Natural killer cell (primary cell): Measurements from ENCODE around the gene STON1. TPM values are rescaled to one million over a fixed set of nuclear protein-coding genes. Genes with fewer than 3 reads are reported as not detected.

Experiments used
- ATAC-seq, 3 donors: fragments of 150-1000 bp in 2 of 3; fragments of 200-7000 bp in 1 of 3; cut with Tn5 transposase; 1 replicate in 1 of 3; 2 replicates in 2 of 3; pipeline ENCODE4 v1.10.0; 2021; ENCODE audit warnings: mild to moderate bottlenecking in 2 of 3, moderate library complexity in 2 of 3
- DNase-seq, 2 donors: peaks; one replicate each; pipeline versions ENCODE4 v3.0.0 to v3.0.0-alpha.2; 2013 to 2021; ENCODE audit warnings: mixed read lengths in 1 of 2
- H3K27ac ChIP-seq: one replicate; pipeline ENCODE4 v1.5.1; 2013; ENCODE audit warnings: mild to moderate bottlenecking, low read length
- H3K27me3 ChIP-seq: one replicate; pipeline ENCODE4 v1.6.1; 2013; ENCODE audit warnings: low read length; ENCODE audit not compliant: control insufficient read depth, insufficient read depth
- H3K36me3 ChIP-seq: one replicate; pipeline ENCODE4 v1.6.1; 2013; ENCODE audit warnings: low read length; ENCODE audit not compliant: control insufficient read depth, insufficient read depth
- H3K4me1 ChIP-seq: one replicate; pipeline ENCODE4 v1.6.1; 2013; ENCODE audit warnings: low read length; ENCODE audit not compliant: control insufficient read depth, insufficient read depth
- H3K4me3 ChIP-seq: one replicate; pipeline ENCODE4 v1.5.1; 2013; ENCODE audit warnings: low read length
- H3K9me3 ChIP-seq: one replicate; pipeline ENCODE4 v1.6.1; 2013; ENCODE audit warnings: low read length; ENCODE audit not compliant: control insufficient read depth, insufficient read depth
- H3K27ac Mint-ChIP-seq, 2 donors: one replicate each; pipeline ENCODE4 v1.8.0; 2022; ENCODE audit warnings: mild to moderate bottlenecking in 2 of 2, mixed read lengths in 2 of 2, moderate library complexity in 1 of 2
- H3K27me3 Mint-ChIP-seq, 2 donors: one replicate each; pipeline ENCODE4 v1.8.0; 2022; ENCODE audit warnings: low read depth in 2 of 2, mixed read lengths in 2 of 2
- H3K36me3 Mint-ChIP-seq: one replicate; pipeline ENCODE4 v1.8.0; 2022; ENCODE audit warnings: mixed read lengths
- H3K4me1 Mint-ChIP-seq, 2 donors: one replicate each; pipeline ENCODE4 v1.8.0; 2022; ENCODE audit warnings: mixed read lengths in 2 of 2
- H3K4me3 Mint-ChIP-seq: one replicate; pipeline ENCODE4 v1.8.0; 2022; ENCODE audit warnings: mild to moderate bottlenecking, moderate library complexity, mixed read lengths
- H3K9me3 Mint-ChIP-seq, 2 donors: one replicate each; pipeline ENCODE4 v1.8.0; 2022; ENCODE audit warnings: mixed read lengths in 2 of 2
- CTCF ChIP-seq: fragments of 200-600 bp; IDR thresholded peaks from one replicate; pipeline ENCODE4 v1.8.0; 2022; ENCODE audit warnings: antibody characterized with exemption
- WGBS: methylation state at CpG from one replicate; pipeline ENCODE4 v1.1.7; 2013; ENCODE audit warnings: missing lambda C conversion rate; ENCODE audit not compliant: insufficient coverage; 5-methylcytosine and 5-hydroxymethylcytosine counted together
- intact Hi-C: fragments of 100-400 bp; cut with micrococcal nuclease; formaldehyde crosslinking; loops from one replicate; pipeline ENCODE4 v1.14.2; 2022
- total RNA-seq, 4 donors: library from RNA; stranded (reverse); fragments of 120-200 nt in 1 of 4; gene quantifications; one replicate each; pipeline versions ENCODE4 v1.2.3 to v1.2.4, GENCODE V29; 2013 to 2022

STON1 gene
- total RNA-seq, 3 donors from 2014 or later (not counting 1 experiment from before 2014, with no cell fraction given) = 1.8 to 4.5 (median 3.0) TPM

- intact Hi-C loops = no loop called here
- H3K4me3 Mint-ChIP-seq = no peak overlapping the region
- peaks cover 22% of the 10 kb centered on the region for H3K36me3 Mint-ChIP-seq
- Histone ChIP-seq H3K4me1 (no peaks in the 10 kb centered on the region), H3K4me3 (no peak overlapping the region), H3K36me3 (peaks cover 60% of the 10 kb centered on the region), H3K9me3 (no peaks in the 10 kb centered on the region), H3K27ac (no peak overlapping the region), H3K27me3 (no peaks in the 10 kb centered on the region)
- no peaks in the 10 kb centered on the region for H3K27me3 Mint-ChIP-seq
- peak overlapping the region; percentile 80 to 82 for H3K27ac Mint-ChIP-seq
- H3K9me3 Mint-ChIP-seq = no peaks in the 10 kb centered on the region
- no peak for ATAC-seq
- 78% methylated on average over 5 of the region's 5 CpGs for WGBS
- H3K4me1 Mint-ChIP-seq = peaks cover 13 to 14% of the 10 kb centered on the region in 2 donors
- TF ChIP-seq CTCF = no peak
- DNase-seq = peak in 1 of 2 donors; percentile 8
These were observed 21.4 kb upstream of the STON1 start for GRCh38 chr2:48508461-48509124.

- Mint-ChIP-seq H3K4me3 (no peak overlapping the region), H3K27me3 (no peaks in the 10 kb centered on the region), H3K9me3 (no peaks in the 10 kb centered on the region), H3K4me1 (peaks cover 13 to 18% of the 10 kb centered on the region in 2 donors), H3K36me3 (peaks cover 28% of the 10 kb centered on the region), H3K27ac (peak overlapping the region in 1 of 2 donors; percentile 9)
- no peak for ATAC-seq
- DNase-seq = no peak
- H3K4me1 ChIP-seq = no peaks in the 10 kb centered on the region
- H3K27me3 ChIP-seq = no peaks in the 10 kb centered on the region
- WGBS = 97% methylated on average over 3 of the region's 3 CpGs
- no peak overlapping the region for H3K27ac ChIP-seq
- intact Hi-C loops = no loop called here
- no peak overlapping the region for H3K4me3 ChIP-seq
- H3K36me3 ChIP-seq = peaks cover 62% of the 10 kb centered on the region
- TF ChIP-seq CTCF = no peak
- no peaks in the 10 kb centered on the region for H3K9me3 ChIP-seq
These were observed 19.6 kb upstream of the STON1 start for GRCh38 chr2:48510329-48510728.

- Mint-ChIP-seq H3K4me1 (peaks cover 13 to 18% of the 10 kb centered on the region in 2 donors), H3K4me3 (no peak overlapping the region), H3K36me3 (peaks cover 39% of the 10 kb centered on the region), H3K9me3 (no peaks in the 10 kb centered on the region), H3K27me3 (no peaks in the 10 kb centered on the region), H3K27ac (no peak overlapping the region)
- Histone ChIP-seq H3K27ac (no peak overlapping the region), H3K36me3 (peaks cover 66% of the 10 kb centered on the region), H3K4me1 (no peaks in the 10 kb centered on the region), H3K4me3 (no peak overlapping the region), H3K9me3 (no peaks in the 10 kb centered on the region), H3K27me3 (no peaks in the 10 kb centered on the region)
- 100% methylated on average over 2 of the region's 3 CpGs for WGBS
- no peak for TF ChIP-seq CTCF
- no peak for ATAC-seq
- intact Hi-C loops = no loop called here
- DNase-seq = no peak
These were observed 18.0 kb upstream of the STON1 start for GRCh38 chr2:48511849-48512470.
